ENCODE measurements around the gene TAS1R3. TPM values are rescaled to one million over a fixed set of nuclear protein-coding genes. Genes with fewer than 3 reads are reported as not detected.
A peak's percentile ranks its signal among the peaks of the same experiment; 100 is the strongest.
"Not testable (repeated sequence)": the region's sequence is repeated elsewhere in the genome, so short reads cannot be mapped to it uniquely, and the experiment has no call there.

TAS1R3 gene
- total RNA-seq, 1 donor from 2014 or later: 0.24 TPM

GRCh38 chr1:1308756-1309250 lies 22.3 kb upstream of the TAS1R3 start:
- peak; percentile 31 for DNase-seq (ENCODE audit: low spot score)

GRCh38 chr1:1309251-1310108 lies 21.6 kb upstream of the TAS1R3 start:
- no peak for DNase-seq (ENCODE audit: low spot score)

GRCh38 chr1:1310109-1310385 lies 21.0 kb upstream of the TAS1R3 start:
- DNase-seq (ENCODE audit: low spot score): no peak

GRCh38 chr1:1310476-1311053 lies 20.5 kb upstream of the TAS1R3 start:
- DNase-seq (ENCODE audit: low spot score): no peak

- DNase-seq (ENCODE audit: low spot score): no peak
These were observed 19.7 kb upstream of the TAS1R3 start for GRCh38 chr1:1311107-1312104.

- DNase-seq (ENCODE audit: low spot score): no peak
These were observed 18.4 kb upstream of the TAS1R3 start for GRCh38 chr1:1312450-1313314.

GRCh38 chr1:1313500-1314236 lies 17.4 kb upstream of the TAS1R3 start:
- no peak for DNase-seq (ENCODE audit: low spot score)

GRCh38 chr1:1314237-1314586 lies 16.9 kb upstream of the TAS1R3 start:
- DNase-seq (ENCODE audit: low spot score): no peak

GRCh38 chr1:1314678-1315335 lies 16.3 kb upstream of the TAS1R3 start:
- DNase-seq (ENCODE audit: low spot score): no peak

- DNase-seq (ENCODE audit: low spot score): no peak
These were observed 15.6 kb upstream of the TAS1R3 start for GRCh38 chr1:1315435-1315954.

- DNase-seq (ENCODE audit: low spot score): not testable (repeated sequence)
These were observed 14.9 kb upstream of the TAS1R3 start for GRCh38 chr1:1316199-1316598.

- no peak for DNase-seq (ENCODE audit: low spot score)
These were observed 13.7 kb upstream of the TAS1R3 start for GRCh38 chr1:1317420-1317819.

- DNase-seq (ENCODE audit: low spot score): peak; percentile 90
These were observed 12.9 kb upstream of the TAS1R3 start for GRCh38 chr1:1318131-1318652.

- DNase-seq (ENCODE audit: low spot score): no peak
These were observed 12.1 kb upstream of the TAS1R3 start for GRCh38 chr1:1318777-1319645.

GRCh38 chr1:1319646-1319941 lies 11.5 kb upstream of the TAS1R3 start:
- no peak for DNase-seq (ENCODE audit: low spot score)

GRCh38 chr1:1320666-1321448 lies 10.2 kb upstream of the TAS1R3 start:
- DNase-seq (ENCODE audit: low spot score): no peak

GRCh38 chr1:1321477-1321876 lies 9.6 kb upstream of the TAS1R3 start:
- DNase-seq (ENCODE audit: low spot score): no peak

GRCh38 chr1:1322418-1322817 lies 8.7 kb upstream of the TAS1R3 start:
- no peak for DNase-seq (ENCODE audit: low spot score)

Data from umbilical cord (tissue), 2 donors.